Neural cell (in vitro differentiated cells): ENCODE results near the gene RAVER1. TPM values are rescaled to one million over a fixed set of nuclear protein-coding genes. Genes with fewer than 3 reads are reported as not detected.
A peak's percentile ranks its signal among the peaks of the same experiment; 100 is the strongest.
"Not testable (repeated sequence)": the region's sequence is repeated elsewhere in the genome, so short reads cannot be mapped to it uniquely, and the experiment has no call there.

Source experiments
- H2AFZ ChIP-seq: fragments of 200-600, 300-800 bp; sonication (generic), shearing (Covaris generic); 2 replicates; pipeline ENCODE4 v1.6.0; 2014; ENCODE audit warnings: low read depth, mild to moderate bottlenecking, antibody characterized with exemption, low read length, moderate library complexity
- H3F3A ChIP-seq: fragments of 200-600 bp; shearing (Covaris generic); 2 replicates; pipeline ENCODE4 v1.6.1; 2016; ENCODE audit warnings: mild to moderate bottlenecking, moderate library complexity, mixed read lengths, antibody characterized with exemption, low read length; ENCODE audit not compliant: insufficient read depth, poor library complexity, severe bottlenecking
- H3K27ac ChIP-seq: fragments of 200-600, 300-800 bp; sonication (generic), shearing (Covaris generic); 2 replicates; pipeline ENCODE4 v1.5.1; 2014; ENCODE audit warnings: mild to moderate bottlenecking, low read length, moderate library complexity
- H3K27me3 ChIP-seq: fragments of 300-800, 200-600 bp; sonication (generic), shearing (Covaris generic); 2 replicates; pipeline ENCODE4 v1.6.0; 2014; ENCODE audit warnings: mild to moderate bottlenecking, low read depth, low read length, moderate library complexity; ENCODE audit not compliant: insufficient read depth
- H3K36me3 ChIP-seq: fragments of 300-800, 200-600 bp; sonication (generic), shearing (Covaris generic); 2 replicates; pipeline ENCODE4 v1.5.1; 2014; ENCODE audit warnings: mild to moderate bottlenecking, antibody characterized with exemption, low read length, moderate library complexity; ENCODE audit not compliant: insufficient read depth
- H3K4me2 ChIP-seq: fragments of 300-800, 200-600 bp; sonication (generic), shearing (Covaris generic); 2 replicates; pipeline ENCODE4 v1.6.0; 2014; ENCODE audit warnings: mild to moderate bottlenecking, low read length
- H3K4me3 ChIP-seq: fragments of 300-800, 200-600 bp; sonication (generic), shearing (Covaris generic); 2 replicates; pipeline ENCODE4 v1.5.1; 2014; ENCODE audit warnings: mild to moderate bottlenecking, low read length, moderate library complexity
- H3K79me2 ChIP-seq: fragments of 200-600 bp; shearing (Covaris generic); replicated peaks from 2 replicates; pipeline ENCODE4 v1.6.0; 2014; ENCODE audit warnings: mild to moderate bottlenecking, low read length, moderate library complexity; ENCODE audit not compliant: insufficient read depth
- H3K9ac ChIP-seq: fragments of 300-800, 200-600 bp; sonication (generic), shearing (Covaris generic); 2 replicates; pipeline ENCODE4 v1.6.1; 2016; ENCODE audit warnings: mild to moderate bottlenecking, low read length, mixed read lengths
- H3K9me2 ChIP-seq: fragments of 200-600 bp; shearing (Covaris generic); 2 replicates; pipeline ENCODE4 v1.6.1; 2016; ENCODE audit warnings: mild to moderate bottlenecking, low read length, mixed read lengths; ENCODE audit not compliant: insufficient read depth
- H3K9me3 ChIP-seq: fragments of 200-600, 300-800 bp; sonication (generic), shearing (Covaris generic); 2 replicates; pipeline ENCODE4 v1.6.1; 2016; ENCODE audit warnings: mild to moderate bottlenecking, mixed run types, low read length, moderate library complexity, mixed read lengths
- H4K20me1 ChIP-seq: fragments of 200-600 bp; shearing (Covaris generic); 2 replicates; pipeline ENCODE4 v1.6.1; 2016; ENCODE audit warnings: mild to moderate bottlenecking, mixed run types; ENCODE audit not compliant: insufficient read depth
- CTCF ChIP-seq: fragments of 450-650 bp; IDR thresholded peaks from 2 replicates; pipeline ENCODE4 v1.5.1; 2014; ENCODE audit warnings: antibody characterized with exemption, mild to moderate bottlenecking, moderate library complexity; ENCODE audit not compliant: poor library complexity, severe bottlenecking
- EP300 ChIP-seq: fragments of 450-650 bp; conservative IDR thresholded peaks from 2 replicates; pipeline ENCODE4 v1.6.1; 2014; ENCODE audit warnings: antibody characterized with exemption, mild to moderate bottlenecking, moderate library complexity; ENCODE audit not compliant: poor library complexity, severe bottlenecking
- EZH2 ChIP-seq: fragments of 200-600, 300-800 bp; shearing (Covaris generic), sonication (generic); IDR thresholded peaks from 2 replicates; pipeline ENCODE4 v1.6.1; 2014; ENCODE audit warnings: antibody characterized with exemption, low read length, borderline replicate concordance, mild to moderate bottlenecking; ENCODE audit not compliant: insufficient read depth, poor library complexity, severe bottlenecking
- MXI1 ChIP-seq: fragments of 450-650 bp; conservative IDR thresholded peaks from 2 replicates; pipeline ENCODE4 v1.6.1; 2014; ENCODE audit warnings: antibody characterized with exemption, mild to moderate bottlenecking; ENCODE audit not compliant: poor library complexity, severe bottlenecking
- POLR2AphosphoS5 ChIP-seq: IDR thresholded peaks from 2 replicates; pipeline ENCODE4 v1.6.1; 2012
- RAD21 ChIP-seq: fragments of 450-650 bp; conservative IDR thresholded peaks from 2 replicates; pipeline ENCODE4 v1.6.1; 2014; ENCODE audit warnings: antibody characterized with exemption, mild to moderate bottlenecking, moderate library complexity
- SMC3 ChIP-seq: fragments of 450-650 bp; conservative IDR thresholded peaks from 2 replicates; pipeline ENCODE4 v1.6.1; 2014; ENCODE audit warnings: antibody characterized with exemption, mild to moderate bottlenecking, moderate library complexity; ENCODE audit not compliant: poor library complexity
- TAF1 ChIP-seq: IDR thresholded peaks from 2 replicates; pipeline ENCODE4 v1.6.1; 2012; ENCODE audit warnings: low read depth
- polyA minus RNA-seq: library from RNA; depleted of rRNA, polyadenylated mRNA; stranded (reverse); fragments of >200 nt; gene quantifications from 2 replicates; pipeline ENCODE4 v1.2.3, GENCODE V29; 2014
- polyA plus RNA-seq: library from polyadenylated mRNA; depleted of rRNA; stranded (reverse); fragments of >200 nt; gene quantifications from 2 replicates; pipeline ENCODE4 v1.2.3, GENCODE V29; 2014
- TF ChIP-seq, protein P1 (sequence below): IDR thresholded peaks from 2 replicates; pipeline ENCODE4 v1.6.1; 2012; ENCODE audit warnings: borderline replicate concordance

Gene RAVER1, protein sequence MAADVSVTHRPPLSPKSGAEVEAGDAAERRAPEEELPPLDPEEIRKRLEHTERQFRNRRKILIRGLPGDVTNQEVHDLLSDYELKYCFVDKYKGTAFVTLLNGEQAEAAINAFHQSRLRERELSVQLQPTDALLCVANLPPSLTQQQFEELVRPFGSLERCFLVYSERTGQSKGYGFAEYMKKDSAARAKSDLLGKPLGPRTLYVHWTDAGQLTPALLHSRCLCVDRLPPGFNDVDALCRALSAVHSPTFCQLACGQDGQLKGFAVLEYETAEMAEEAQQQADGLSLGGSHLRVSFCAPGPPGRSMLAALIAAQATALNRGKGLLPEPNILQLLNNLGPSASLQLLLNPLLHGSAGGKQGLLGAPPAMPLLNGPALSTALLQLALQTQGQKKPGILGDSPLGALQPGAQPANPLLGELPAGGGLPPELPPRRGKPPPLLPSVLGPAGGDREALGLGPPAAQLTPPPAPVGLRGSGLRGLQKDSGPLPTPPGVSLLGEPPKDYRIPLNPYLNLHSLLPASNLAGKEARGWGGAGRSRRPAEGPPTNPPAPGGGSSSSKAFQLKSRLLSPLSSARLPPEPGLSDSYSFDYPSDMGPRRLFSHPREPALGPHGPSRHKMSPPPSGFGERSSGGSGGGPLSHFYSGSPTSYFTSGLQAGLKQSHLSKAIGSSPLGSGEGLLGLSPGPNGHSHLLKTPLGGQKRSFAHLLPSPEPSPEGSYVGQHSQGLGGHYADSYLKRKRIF
- polyA plus RNA-seq, result 1.3 and 6.7 TPM in 2 replicates
- polyA minus RNA-seq, result 5.3 and 5.8 TPM in 2 replicates

GRCh38 chr19:10332965-10333757 is at the start of gene RAVER1:
Gene RAVER1, minus strand, starts transcription at chr19:10333529. Its CDS starts 22 bp downstream, at chr19:10333507.
- Histone ChIP-seq H3K27me3 (no peaks in the 10 kb centered on the region), H3K9me3 (no peaks in the 10 kb centered on the region), H3K27ac (peak within 1 kb of the TSS; percentile 98), H3K9me2 (no peaks in the 10 kb centered on the region), H3K9ac (peak within 1 kb of the TSS; percentile 92), H3K4me3 (peak within 1 kb of the TSS; percentile 91), H4K20me1 (no peaks in the 10 kb centered on the region), H3K4me2 (peak within 1 kb of the TSS; percentile 88), H3F3A (no peaks in the 10 kb centered on the region), H2AFZ (peak within 1 kb of the TSS; percentile 83), H3K36me3 (no peaks in the 10 kb centered on the region), H3K79me2 (peaks cover 22% of the 10 kb centered on the region)
- TF ChIP-seq EP300 (peak; percentile 72), POLR2AphosphoS5 (peak; percentile 92), SMC3 (peak; percentile 64), RAD21 (peak; percentile 46), CTCF (peak; percentile 56), MXI1 (peak; percentile 89), EZH2 (no peak), TAF1 (peak; percentile 94)
- TF ChIP-seq, protein P1, sequence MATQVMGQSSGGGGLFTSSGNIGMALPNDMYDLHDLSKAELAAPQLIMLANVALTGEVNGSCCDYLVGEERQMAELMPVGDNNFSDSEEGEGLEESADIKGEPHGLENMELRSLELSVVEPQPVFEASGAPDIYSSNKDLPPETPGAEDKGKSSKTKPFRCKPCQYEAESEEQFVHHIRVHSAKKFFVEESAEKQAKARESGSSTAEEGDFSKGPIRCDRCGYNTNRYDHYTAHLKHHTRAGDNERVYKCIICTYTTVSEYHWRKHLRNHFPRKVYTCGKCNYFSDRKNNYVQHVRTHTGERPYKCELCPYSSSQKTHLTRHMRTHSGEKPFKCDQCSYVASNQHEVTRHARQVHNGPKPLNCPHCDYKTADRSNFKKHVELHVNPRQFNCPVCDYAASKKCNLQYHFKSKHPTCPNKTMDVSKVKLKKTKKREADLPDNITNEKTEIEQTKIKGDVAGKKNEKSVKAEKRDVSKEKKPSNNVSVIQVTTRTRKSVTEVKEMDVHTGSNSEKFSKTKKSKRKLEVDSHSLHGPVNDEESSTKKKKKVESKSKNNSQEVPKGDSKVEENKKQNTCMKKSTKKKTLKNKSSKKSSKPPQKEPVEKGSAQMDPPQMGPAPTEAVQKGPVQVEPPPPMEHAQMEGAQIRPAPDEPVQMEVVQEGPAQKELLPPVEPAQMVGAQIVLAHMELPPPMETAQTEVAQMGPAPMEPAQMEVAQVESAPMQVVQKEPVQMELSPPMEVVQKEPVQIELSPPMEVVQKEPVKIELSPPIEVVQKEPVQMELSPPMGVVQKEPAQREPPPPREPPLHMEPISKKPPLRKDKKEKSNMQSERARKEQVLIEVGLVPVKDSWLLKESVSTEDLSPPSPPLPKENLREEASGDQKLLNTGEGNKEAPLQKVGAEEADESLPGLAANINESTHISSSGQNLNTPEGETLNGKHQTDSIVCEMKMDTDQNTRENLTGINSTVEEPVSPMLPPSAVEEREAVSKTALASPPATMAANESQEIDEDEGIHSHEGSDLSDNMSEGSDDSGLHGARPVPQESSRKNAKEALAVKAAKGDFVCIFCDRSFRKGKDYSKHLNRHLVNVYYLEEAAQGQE, result peak; percentile 87

DNA sequence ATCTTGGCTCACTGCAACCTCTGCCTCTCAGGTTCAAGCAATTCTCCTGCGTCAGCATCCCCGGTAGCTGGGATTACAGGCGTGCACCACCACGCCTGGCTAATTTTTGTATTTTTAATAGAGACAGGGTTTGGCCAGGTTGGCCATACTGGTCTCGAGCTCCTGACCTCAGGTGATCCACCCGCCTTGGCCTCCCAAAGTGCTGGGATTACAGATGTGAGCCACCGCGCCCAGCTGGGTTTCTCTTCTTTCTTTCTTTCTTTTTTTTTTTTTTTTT is 49.8 kb upstream of the RAVER1 start:
- not testable (repeated sequence) for H3K9me3 ChIP-seq, H4K20me1 ChIP-seq, H3K4me2 ChIP-seq, H3K9ac ChIP-seq, H3K36me3 ChIP-seq, H3F3A ChIP-seq, H3K9me2 ChIP-seq, H2AFZ ChIP-seq, H3K27me3 ChIP-seq, H3K79me2 ChIP-seq, H3K27ac ChIP-seq, H3K4me3 ChIP-seq
